Anterior cingulate cortex (tissue), 58 donors: Measurements from ENCODE around the gene UBR4.
"Not testable (repeated sequence)": the region's sequence is repeated elsewhere in the genome, so short reads cannot be mapped to it uniquely, and the experiment has no call there.

Source experiments
- DNase-seq, 58 donors: peaks; one replicate each; lab custom pipeline; 2025; lab: John Stamatoyannopoulos, UW

UBR4 gene

DNA sequence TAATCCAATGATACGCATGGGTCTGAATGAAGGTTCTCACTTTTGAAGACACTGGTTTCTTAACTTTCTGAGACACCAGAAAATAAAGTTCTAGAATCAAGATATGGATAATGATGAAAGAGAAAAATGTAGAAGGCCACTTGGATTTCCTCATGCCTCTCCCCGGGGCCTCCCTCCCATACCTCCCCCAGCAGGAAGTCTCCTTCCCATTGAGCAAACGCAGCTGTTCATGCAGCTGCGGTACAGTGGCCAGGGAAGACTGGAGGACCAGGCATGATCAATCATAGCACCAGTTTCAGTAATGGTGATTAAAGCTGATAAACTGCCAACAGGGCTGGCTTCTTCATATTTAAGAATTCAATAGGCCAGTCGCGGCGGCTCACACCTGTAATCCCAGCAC, 10.9 kb upstream of the UBR4 start:
- DNase-seq: no peak

DNA sequence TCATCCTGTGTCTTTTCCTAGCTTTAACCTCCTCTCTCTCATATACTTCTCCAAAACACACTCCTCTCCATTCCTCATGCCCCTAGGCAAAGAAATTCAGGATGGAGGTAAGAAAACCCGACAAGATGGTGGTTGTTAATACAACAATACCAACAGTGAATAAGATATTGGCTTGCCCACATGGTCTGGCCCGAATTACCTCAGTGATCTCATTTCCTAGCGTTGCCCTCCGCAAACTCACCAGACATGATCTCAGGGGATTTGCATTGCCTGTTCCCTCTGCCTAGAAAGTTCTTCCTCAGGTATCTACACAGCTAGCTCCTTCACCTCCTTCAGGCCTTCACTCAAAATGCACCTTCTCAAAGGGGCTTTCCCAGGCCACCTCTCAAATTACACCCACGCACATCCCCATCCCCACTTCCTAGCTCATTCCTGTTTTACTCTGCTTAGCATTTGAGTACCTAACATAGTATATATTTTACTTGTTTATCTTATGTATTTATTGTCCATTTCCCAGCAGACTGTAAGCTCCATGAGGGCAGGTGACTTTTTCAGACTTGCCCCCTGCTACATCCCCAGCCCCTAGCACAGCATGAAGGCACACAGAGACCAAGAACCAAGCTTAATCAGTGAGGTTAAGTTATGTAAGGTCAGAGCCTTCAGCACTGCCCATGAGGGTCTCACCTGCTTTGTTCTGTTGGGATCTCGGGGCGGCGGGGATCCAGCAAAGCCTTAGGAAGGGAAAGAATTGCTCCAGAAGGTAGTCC, 10.2 kb upstream of the UBR4 start:
- DNase-seq: no peak

DNA sequence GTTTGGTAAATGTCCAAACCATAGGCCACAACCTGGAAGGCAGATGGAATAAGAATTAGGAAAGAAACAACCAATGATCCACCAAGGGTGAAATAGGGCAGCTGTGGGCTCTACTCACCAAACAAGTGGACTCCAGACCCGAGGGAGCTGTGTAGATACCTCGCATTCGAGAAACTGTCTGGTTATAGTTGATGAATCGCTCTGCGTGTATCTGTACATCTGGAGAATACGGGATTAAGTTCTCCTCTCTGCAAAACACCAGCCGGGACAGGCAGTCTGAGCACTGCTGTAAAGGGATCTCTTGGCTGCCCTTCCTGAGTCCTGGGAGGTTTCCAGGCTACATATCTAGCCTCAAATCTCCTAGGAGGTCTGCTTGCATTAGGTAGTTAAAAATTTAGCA, 9.4 kb upstream of the UBR4 start:
- DNase-seq: no peak

DNA sequence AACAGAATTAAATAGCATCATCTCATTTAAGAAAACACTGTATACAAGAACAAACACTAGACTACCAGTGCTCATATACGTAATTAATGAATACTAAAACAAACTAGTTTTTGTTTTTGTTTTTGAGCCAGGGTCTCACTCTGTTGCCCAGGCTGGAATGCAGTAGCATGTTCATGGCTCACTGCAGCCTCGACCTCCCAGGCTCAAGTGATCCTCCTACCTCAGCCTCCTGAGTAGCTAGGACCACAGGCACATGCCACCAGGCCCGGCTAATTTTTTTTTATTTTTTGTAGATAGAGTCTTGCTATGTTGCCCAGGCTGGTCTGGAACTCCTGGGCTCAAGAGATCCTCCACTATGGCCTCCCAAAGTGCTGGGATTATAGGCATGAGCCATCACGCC, 6.5 kb upstream of the UBR4 start:
- DNase-seq: not testable (repeated sequence)

DNA sequence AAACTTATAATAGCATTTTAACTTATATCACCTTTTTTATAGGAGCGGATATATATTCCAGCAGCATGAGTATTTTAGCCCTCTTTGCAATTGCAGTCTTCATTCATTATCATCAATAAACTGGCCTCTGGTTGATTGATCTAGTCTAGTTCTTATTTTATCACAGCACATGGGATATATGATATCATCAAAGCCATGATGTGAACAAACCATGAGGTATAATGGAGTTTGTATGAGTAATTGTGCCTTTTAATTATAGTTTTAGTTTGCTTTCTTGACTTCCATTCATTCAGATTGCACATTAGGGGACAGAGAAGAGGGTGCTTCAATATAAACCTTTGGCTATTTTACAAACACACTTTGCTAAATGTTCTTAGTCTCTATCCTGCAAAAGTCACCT, 3.5 kb upstream of the UBR4 start:
- DNase-seq: no peak

DNA sequence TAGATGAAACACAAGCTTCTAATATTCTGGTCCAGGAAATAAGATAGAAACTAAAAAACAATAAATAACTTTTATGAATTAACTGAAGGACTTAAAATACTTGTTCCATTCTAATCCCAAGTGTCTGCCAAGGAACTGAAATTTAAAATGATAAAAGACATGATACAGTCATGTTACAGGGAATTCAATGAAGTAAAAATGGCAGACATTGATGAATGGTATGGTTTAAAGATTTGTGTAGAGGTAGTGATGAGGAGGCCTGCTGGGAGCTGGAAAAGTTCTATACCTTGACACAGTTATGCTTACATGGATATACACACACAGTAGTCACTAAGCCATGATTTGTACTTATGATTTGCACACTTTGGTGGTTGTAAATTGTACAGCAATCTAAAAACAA, 2.1 kb upstream of the UBR4 start:
- no peak for DNase-seq

DNA sequence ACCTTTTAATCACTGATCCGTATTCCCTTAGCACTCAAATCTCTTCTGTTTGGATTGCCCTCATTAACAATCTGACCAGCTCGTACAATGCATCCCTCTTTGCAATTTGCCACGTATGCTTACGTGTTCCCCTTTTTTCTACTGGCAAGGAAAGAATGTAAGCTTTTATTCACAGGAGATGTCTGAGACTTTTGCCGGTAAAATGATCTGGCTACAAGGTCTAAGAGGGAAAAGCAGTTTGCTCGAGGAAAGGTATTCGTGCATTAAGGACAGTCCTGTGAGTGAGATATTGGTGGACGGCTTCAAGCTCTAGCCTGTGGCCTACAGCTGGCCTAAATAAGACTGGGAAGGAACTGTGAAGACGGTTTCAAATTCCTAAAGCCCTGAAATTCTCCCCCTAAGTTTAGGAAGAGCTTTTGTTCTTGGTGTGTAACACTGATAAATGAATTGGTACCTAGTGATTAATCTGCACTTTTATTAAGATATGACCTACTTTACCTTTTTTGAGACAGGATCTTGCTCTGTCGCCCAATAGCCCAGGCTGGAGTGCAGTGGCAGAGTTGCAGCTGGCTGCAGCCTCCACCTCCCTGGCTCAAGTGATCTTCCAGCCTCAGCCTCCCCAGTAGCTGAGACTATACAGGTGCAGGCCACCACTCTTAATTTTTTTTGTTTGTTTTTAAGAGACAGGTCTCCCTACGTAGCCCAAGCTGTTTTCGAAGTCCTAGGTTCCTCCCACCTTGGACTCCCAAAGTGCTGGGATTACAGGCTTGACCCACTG, 895 bp upstream of the UBR4 start:
- DNase-seq: peak in 1 of 58 donors; percentile 32

DNA sequence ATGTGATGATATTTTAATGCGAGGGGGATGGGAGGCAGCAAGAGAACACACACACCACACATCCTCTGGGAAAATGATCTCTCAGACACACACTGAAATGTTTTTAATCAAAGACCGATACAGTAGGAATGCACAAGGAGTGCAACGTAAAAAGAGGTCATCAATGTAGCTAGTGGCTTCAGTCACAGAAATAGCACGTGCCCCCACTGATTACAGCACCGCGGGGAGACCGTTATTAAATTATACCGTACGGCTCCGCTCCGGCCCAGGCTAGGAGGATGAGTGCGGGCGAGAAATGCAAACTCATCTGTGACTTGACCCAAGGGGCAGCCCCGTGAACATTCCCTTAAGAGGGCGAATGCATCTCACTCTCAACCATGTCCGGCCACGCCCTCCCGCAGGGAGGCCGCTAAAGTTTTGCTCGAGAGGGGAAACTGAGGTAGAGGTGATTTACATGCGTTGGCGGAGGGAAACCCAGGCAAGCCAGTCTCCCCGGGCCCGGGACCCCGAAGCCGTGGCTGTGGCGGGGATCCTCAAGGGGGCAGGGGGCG, 552 bp downstream of the UBR4 start:
- peak in 4 of 58 donors; percentile 31 to 49 (median 45) for DNase-seq

DNA sequence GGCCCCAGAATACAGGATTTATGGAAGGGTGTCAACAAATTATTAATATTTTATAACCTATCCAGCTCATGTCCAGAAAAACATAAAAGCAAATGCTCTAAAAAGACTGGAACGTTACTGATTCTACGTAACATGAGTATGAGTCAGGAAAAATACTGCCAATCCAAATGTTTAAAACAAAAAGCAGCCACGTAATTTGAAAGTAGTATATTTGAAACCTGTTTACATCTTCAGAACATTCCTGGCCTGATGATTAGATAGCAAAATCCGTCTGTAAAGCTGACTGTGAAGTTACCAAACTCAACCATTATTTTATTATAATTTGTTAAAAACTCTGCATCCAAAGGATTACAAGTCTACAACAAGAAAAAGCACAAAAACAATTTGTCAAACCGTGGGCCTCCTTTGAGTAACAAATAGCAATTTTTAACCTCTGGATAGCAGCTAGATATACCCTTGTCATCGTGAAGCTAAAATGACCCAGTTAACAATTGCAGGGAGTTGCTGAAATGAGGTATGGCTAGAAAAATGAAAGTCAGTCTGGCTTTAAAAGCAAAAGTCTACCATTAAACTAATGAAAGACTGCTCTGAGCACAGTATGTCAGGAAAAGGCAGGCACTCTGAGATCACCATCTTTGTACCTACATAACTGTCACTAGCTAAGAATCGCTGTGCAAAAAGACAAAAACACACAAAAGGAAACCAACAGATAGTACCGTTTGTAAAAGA, 1.2 kb downstream of the UBR4 start:
- no peak for DNase-seq

DNA sequence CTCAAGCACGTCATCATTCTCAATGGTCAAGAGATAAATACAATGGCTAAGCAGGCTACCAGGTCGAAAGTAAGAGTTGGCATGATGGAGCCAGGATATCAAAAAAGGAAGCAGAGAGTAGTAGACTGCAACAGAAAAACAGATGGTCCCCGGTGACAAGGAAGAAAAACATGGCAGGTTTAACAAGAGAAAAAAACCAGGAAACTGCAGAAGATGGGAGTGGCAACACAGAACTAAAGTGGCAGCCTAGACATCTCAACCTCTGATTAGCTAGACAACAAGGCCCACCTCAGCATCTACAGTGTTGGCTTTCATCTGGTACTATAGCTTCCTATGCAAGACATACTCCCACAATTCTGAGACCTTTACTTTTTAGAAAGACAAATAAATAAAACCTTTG, 3.1 kb downstream of the UBR4 start:
- DNase-seq: no peak

DNA sequence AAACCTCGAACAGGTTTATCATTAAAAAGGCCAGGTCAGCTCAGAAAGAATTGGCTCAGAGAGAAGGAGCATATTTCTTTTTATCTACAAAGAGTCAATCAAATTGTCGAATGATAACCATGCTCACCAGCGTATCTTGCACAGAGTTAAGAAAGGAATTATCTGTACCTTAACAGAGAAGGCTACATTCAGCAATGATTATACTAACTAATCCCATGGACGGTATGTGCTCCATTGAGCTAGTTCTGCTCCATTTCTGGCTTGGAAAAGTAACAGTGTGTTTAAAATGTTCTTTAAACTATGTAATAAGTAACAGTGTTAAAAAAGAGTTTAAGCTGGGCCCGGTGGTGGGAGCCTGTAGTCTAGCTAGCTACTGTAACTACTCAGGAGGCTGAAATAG, 4.2 kb downstream of the UBR4 start:
- no peak for DNase-seq

DNA sequence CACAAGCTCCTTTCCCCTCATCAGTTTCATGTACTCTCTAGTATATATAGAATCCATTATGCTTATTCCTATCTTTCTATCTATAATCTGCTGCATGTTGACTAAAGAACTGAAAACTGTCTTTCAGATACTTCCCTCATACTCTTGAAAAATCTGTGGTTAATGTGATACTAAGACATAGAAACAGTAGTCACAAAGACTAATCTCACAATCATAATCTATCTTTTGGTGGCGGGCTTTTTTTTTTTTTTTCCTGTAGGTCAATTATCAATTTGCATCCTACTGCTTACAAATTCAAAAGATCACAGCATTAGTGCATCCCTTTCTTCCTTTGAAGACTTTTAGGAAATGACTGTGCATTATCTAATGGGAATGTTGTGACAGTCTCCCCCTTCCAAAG, 4.7 kb downstream of the UBR4 start:
- no peak for DNase-seq

DNA sequence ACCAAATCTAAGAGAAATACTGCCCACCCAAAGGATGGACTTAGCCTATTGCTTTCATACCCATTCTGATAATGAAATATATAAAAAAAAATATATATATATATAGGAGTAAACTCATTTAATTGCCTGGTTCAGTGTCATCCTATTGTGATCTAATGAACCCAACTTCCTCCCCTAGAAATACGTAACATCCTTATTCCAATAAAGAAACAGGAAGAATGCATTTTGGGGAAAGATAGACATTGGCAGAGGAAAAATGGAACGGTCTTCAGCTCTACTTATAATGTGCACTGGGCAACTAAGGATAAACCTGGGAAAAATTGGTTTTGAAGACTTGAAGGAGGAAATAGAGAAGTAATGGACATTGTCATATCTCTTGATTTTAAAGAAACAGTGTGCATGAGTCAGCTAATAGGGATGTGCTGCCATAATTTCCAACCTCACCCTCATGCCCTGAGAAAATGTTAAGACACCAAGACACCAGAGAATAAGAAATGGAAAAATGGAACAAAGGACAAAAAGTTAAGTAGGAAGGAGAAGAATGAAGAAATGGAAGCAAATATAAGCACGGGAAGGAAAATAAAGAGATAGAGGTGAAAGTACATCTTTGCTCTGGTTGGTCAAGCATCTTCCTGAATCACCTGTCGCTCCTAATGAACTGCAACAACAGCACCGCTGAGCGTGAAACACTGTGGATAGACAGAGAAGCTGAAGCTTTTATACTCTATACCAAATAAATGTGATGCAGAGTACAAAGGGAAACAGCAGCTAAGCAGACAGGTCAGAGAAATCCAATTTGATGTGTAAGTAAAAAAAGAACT, 5.4 kb downstream of the UBR4 start:
- no peak for DNase-seq

DNA sequence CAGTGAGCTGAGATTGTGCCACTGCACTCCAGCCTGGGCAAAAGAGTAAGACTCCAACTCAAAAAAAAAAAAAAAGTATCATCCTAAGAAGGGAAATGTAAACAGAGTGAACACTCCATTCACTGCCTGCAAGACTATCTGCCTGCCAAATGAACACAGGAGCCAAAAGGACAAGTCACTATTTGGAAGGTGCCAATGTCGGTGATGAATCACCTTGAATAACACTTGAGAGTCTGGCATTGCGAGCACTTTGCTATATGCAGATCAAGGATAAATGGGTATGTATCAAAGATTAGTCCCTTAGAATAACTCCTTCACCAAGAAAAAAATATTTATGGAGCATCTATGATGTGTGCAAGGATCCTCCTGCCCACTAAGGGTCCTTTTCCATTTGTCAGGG, 6.6 kb downstream of the UBR4 start:
- DNase-seq: peak in 1 of 58 donors; percentile 10

DNA sequence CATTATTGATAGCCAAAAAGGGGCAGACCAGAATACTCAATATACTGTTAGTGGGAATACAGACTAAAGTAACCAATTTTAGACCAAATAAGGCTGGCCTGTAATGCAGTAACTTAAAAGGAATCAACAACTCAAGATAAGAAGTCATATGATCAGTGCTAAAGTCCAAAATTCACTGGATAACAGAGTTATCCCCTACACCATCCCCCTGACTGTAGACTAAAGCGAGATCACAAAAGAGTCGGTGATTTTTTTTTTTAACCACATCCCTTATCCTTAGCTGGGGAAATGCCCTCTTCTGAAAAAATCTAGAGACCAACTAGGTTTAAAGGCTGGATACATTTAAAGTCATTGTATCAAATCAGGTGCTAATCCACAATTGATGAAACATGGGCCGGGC, 7.7 kb downstream of the UBR4 start:
- no peak for DNase-seq

DNA sequence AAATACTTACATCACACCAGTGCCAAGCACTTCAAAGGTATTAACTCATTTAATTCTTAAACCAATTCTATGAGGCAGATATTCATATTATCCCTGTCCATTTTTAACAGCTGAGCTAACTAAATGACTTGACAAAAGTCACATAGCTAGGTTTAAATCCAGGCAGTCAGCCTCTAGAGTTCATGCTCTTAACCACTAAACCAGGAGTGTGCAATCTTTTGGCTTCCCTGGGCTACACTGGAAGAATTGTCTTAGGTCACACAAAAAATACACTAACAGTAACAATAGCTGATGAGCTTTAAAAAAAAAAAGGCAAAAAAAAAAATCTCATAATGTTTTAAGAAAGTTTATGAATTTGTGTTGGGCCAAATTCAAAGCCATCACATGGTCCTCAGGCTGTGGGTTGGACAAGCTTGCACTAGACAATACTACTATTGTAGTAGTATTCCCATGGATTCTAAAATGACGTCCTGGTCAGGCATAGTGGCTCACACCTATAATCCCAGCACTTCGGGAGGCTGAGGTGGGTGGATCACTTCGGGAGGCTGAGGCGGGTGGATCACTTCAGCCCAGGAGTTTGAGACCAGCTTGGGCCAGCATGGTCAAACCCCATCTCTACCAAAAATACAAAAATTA, 10.0 kb downstream of the UBR4 start:
- no peak for DNase-seq

DNA sequence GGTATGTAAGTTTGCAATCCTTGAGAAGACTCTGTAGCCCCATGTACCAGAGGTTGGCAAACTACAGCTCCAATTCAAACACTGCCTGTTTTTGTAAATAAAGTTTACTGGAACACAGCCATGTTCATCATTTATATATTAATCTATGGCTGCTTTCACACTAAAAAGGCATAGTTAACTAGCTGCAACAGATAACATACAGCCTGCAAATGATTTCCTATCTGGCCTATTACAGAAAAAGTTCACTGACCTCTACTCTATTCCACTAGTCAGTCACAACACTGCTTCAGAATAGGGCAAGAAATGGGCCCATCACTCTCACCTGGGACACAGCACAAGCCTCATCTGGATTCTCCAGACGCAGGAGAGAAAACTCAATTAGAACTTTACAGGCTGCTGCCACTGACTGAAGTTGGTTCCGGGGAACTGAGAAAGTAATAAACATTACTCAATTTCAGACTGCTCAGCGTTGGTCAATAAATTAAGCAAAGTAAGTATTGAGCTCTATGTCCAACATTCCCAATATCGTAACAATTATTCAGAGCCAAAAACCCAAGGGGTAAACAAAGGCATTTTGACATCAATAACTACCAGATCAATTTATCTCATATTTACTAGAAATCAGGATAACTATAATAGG, 10.6 kb downstream of the UBR4 start:
- DNase-seq: no peak

DNA sequence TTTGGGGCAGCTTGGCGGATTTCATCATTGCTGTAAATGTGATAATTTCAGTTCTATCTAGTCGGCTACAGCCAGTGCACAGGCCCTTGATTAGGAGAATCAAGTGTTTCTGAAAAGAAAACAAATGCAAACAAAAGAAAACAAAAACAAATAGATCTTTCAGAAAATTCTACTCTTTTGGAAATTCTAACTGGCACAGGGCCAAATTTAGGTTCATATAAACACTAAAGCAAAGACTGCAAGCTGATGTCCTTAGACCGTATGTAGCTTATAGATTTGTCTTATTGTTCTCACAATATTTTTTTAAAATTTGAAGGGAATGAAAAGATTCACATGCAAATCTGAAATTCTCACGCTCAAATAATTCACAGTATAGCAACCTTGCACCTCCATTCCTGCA, 11.2 kb downstream of the UBR4 start:
- no peak for DNase-seq

DNA sequence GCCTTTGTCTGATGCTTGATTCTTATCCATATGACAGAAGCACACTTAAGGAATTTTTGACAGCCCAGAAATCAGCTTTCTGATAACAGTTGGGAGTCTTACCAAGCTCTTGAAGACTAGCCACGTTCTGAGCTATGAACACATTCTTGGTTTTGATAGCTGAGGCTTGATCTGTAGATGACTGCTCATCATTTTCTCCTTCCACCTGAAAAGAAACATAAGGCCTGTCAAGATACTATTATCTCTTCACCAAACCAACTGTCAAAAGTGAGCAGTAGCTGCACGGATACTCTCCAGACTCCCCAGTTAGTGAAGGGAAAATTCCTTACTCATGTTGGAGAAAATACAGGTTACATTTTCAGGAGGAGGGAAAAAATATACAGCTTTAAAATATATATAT, 12.2 kb downstream of the UBR4 start:
- DNase-seq: no peak
